Endothelial cell of umbilical vein (primary cell): Measurements from ENCODE around the gene BABAM2. TPM values are rescaled to one million over a fixed set of nuclear protein-coding genes. Genes with fewer than 3 reads are reported as not detected.

Source experiments
- BruUV-seq: library from RNA; stranded (reverse); fragments of 400-500 nt; replicated peaks from 2 replicates; lab custom pipeline; 2021; lab: Mats Ljungman, UMichigan
- CTCF ChIA-PET: fragments of 300-600, 350-600 bp; sonication (Branson Sonifier 250); formaldehyde crosslinking; loops from one replicate; lab custom pipeline; 2021; ENCODE audit warnings: antibody characterized with exemption, inconsistent platforms; lab: Charles Lee
- POLR2A ChIA-PET: fragments of 300-600, 350-600 bp; sonication (Branson Sonifier 250); formaldehyde crosslinking; loops from one replicate; lab custom pipeline; 2021; ENCODE audit warnings: antibody characterized with exemption, inconsistent platforms; lab: Charles Lee
- DNase-seq: peaks from one replicate; pipeline ENCODE4 v3.0.0-alpha.2; 2011; ENCODE audit warnings: low read depth, low spot score
- FAIRE-seq: peaks from 2 replicates; lab custom pipeline; 2011; peaks lifted over from hg19 to GRCh38; lab: Jason Lieb, UNC
- H2AFZ ChIP-seq: 2 replicates; pipeline ENCODE4 v1.6.0; 2012; ENCODE audit warnings: low read depth, low read length, control low read depth, inconsistent platforms
- H3K27ac ChIP-seq: 2 replicates; pipeline ENCODE4 v1.5.1; 2011; ENCODE audit warnings: low read depth, mild to moderate bottlenecking, control low read depth, low read length, moderate library complexity; ENCODE audit not compliant: insufficient read depth
- H3K27me3 ChIP-seq, 2 experiments: 2 replicates each; pipeline versions ENCODE4 v1.6.0 to v1.6.1; 2011; ENCODE audit warnings: low read length in 2 of 2, mixed read lengths in 1 of 2; ENCODE audit not compliant: control insufficient read depth in 2 of 2, insufficient read depth in 2 of 2
- H3K36me3 ChIP-seq, 2 experiments: 2 replicates in 1 of 2; 3 replicates in 1 of 2; pipeline ENCODE4 v1.5.1; 2011; ENCODE audit warnings: low read length in 2 of 2, mild to moderate bottlenecking in 1 of 2, moderate library complexity in 1 of 2; ENCODE audit not compliant: control insufficient read depth in 2 of 2, insufficient read depth in 2 of 2; ENCODE audit errors: extremely low read depth in 1 of 2
- H3K4me1 ChIP-seq: 3 replicates; pipeline ENCODE4 v1.5.1; 2011; ENCODE audit warnings: mild to moderate bottlenecking, low read length; ENCODE audit not compliant: control insufficient read depth, insufficient read depth; ENCODE audit errors: extremely low read depth
- H3K4me2 ChIP-seq: 2 replicates; pipeline ENCODE4 v1.6.1; 2011; ENCODE audit warnings: low read length, control low read depth, mixed read lengths; ENCODE audit not compliant: insufficient read depth
- H3K4me3 ChIP-seq, 3 experiments: fragments of 200-600 bp in 1 of 3; sonication (generic), shearing (Covaris generic) in 1 of 3; replicated peaks in 1 of 3; 2 replicates each; pipeline ENCODE4 v1.5.1; 2011 to 2016; ENCODE audit warnings: control low read depth in 3 of 3, low read length in 3 of 3, mild to moderate bottlenecking in 2 of 3, inconsistent platforms in 1 of 3, low read depth in 1 of 3, moderate library complexity in 1 of 3; ENCODE audit not compliant: insufficient read depth in 1 of 3
- H3K79me2 ChIP-seq: 2 replicates; pipeline ENCODE4 v1.6.0; 2012; ENCODE audit warnings: low read length, inconsistent platforms; ENCODE audit not compliant: control insufficient read depth, insufficient read depth
- H3K9ac ChIP-seq: replicated peaks from 2 replicates; pipeline ENCODE3; 2011; ENCODE audit warnings: low read length, control low read depth; ENCODE audit not compliant: insufficient read depth; ENCODE audit errors: extremely low read depth
- H3K9me1 ChIP-seq: replicated peaks from 3 replicates; pipeline ENCODE4 v1.6.0; 2011; ENCODE audit warnings: mild to moderate bottlenecking, low read length; ENCODE audit not compliant: control insufficient read depth, insufficient read depth; ENCODE audit errors: extremely low read depth
- H3K9me3 ChIP-seq: replicated peaks from 2 replicates; pipeline ENCODE4 v1.5.1; 2012; ENCODE audit warnings: low read length, inconsistent platforms; ENCODE audit not compliant: control insufficient read depth, insufficient read depth
- H4K20me1 ChIP-seq: replicated peaks from 2 replicates; pipeline ENCODE3; 2011; ENCODE audit warnings: mild to moderate bottlenecking, low read length; ENCODE audit not compliant: control insufficient read depth, insufficient read depth; ENCODE audit errors: extremely low read depth
- EZH2 ChIP-seq: IDR thresholded peaks from 2 replicates; pipeline ENCODE4 v1.6.1; 2012; ENCODE audit warnings: borderline replicate concordance, low read depth, mild to moderate bottlenecking, moderate library complexity, low read length, inconsistent platforms; ENCODE audit not compliant: severe bottlenecking
- FOS ChIP-seq: IDR thresholded peaks from 2 replicates; pipeline ENCODE4 v1.6.1; 2011; ENCODE audit warnings: mild to moderate bottlenecking, low read length, moderate library complexity, borderline replicate concordance; ENCODE audit not compliant: insufficient read depth
- GATA2 ChIP-seq: IDR thresholded peaks from 2 replicates; pipeline ENCODE4 v1.7.0; 2011; ENCODE audit warnings: low read depth, mild to moderate bottlenecking, moderate library complexity, mixed read lengths, low read length; ENCODE audit not compliant: insufficient read length, insufficient read depth
- JUN ChIP-seq: IDR thresholded peaks from 2 replicates; pipeline ENCODE4 v1.6.1; 2011; ENCODE audit warnings: borderline replicate concordance, low read depth; ENCODE audit not compliant: insufficient read length, insufficient read depth
- MAX ChIP-seq: IDR thresholded peaks from 2 replicates; pipeline ENCODE4 v1.6.1; 2011; ENCODE audit not compliant: insufficient read depth, insufficient read length
- MYC ChIP-seq: IDR thresholded peaks from one replicate; pipeline ENCODE4 v1.6.1; 2011; ENCODE audit warnings: mild to moderate bottlenecking, low read depth, low read length
- POLR2A ChIP-seq: IDR thresholded peaks from 2 replicates; pipeline ENCODE4 v1.6.1; 2012; ENCODE audit warnings: low read depth, mild to moderate bottlenecking, control low read depth, low read length
- POLR2AphosphoS5 ChIP-seq: IDR thresholded peaks from 2 replicates; pipeline ENCODE4 v1.6.1; 2012; ENCODE audit warnings: low read depth, mild to moderate bottlenecking, control low read depth, low read length, moderate library complexity; ENCODE audit not compliant: insufficient read depth
- dilution Hi-C: fragments of 300-500 bp; cut with MboI; formaldehyde crosslinking; loops from one replicate; pipeline ENCODE4 v1.15.0; 2019; ENCODE audit warnings: low sequenced_read_pairs; ENCODE audit not compliant: extremely low pct_ligation_motif_present
- intact Hi-C: fragments of 100-400 bp; cut with micrococcal nuclease; formaldehyde crosslinking; loops from one replicate; pipeline ENCODE4 v1.10.0; 2022
- polyA plus RNA-seq, 4 experiments: library from polyadenylated mRNA; depleted of rRNA in 3 of 4; stranded (reverse) in 3 of 4; unstranded in 1 of 4; fragments of >200 nt; gene quantifications; 2 replicates each; pipeline versions ENCODE4 v1.2.1 to v1.2.3, GENCODE V29; 2011 to 2012; ENCODE audit warnings: missing spikeins in 1 of 4
- total RNA-seq: library from RNA; stranded (reverse); gene quantifications from 2 replicates; pipeline ENCODE4 v1.2.3, GENCODE V29; 2021
- TF ChIP-seq, protein P1 (sequence below), 2 donors: IDR thresholded peaks; 1 replicate in 1 of 2; 2 replicates in 1 of 2; pipeline ENCODE4 v1.5.1; 2011; ENCODE audit warnings: low read length in 2 of 2, mild to moderate bottlenecking in 2 of 2, moderate library complexity in 2 of 2, control low read depth in 1 of 2, inconsistent platforms in 1 of 2, low read depth in 1 of 2; ENCODE audit not compliant: insufficient read depth in 1 of 2; ENCODE audit errors: extremely low read depth in 1 of 2

Gene BABAM2
- total and polyA plus RNA-seq, 2 donors (not counting 3 experiments of a cell fraction or from before 2014, with no cell fraction given), result 19.9 to 27.6 TPM

DNA sequence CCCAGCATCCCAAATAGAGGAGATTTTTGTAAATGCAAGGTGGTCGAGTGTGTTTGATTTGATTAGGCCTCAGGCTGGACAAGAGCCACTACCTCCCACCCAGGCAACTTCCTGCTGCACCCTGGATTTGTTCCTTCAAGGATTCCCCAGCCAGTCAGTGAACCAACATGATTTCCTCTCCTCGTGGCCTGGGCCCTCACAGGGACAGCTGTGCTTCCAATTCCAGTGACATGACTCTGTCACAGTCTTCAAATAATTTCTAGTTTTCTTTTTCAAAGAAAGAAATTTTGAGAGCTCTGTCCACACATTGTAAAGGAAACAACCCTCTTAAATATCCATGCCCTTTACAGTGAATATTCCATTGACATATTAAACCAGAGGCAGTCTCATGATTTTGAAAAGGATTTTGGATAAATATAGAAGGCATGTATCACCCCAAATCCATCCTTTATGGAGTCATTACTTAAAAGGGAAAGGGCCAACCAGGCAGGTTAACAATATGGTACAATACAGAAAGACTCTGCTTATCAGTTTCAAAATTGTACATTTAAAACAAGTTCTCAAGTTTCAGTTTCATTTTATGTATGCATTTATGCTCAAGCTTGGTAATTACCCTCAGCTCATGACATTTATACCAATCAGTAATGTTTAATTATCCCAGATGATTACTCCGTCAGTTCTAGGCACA lies 380.8 kb downstream of the BABAM2 start:
- BruUV-seq, result no TSS peak
- Histone ChIP-seq H4K20me1 (no peaks in the 10 kb centered on the region), H3K4me2 (no peak overlapping the region), H2AFZ (no peak overlapping the region), H3K9me3 (no peaks in the 10 kb centered on the region), H3K4me1 (peaks cover 28% of the 10 kb centered on the region), H3K27me3 (no peaks in the 10 kb centered on the region), H3K79me2 (no peaks in the 10 kb centered on the region), H3K9me1 (no peaks in the 10 kb centered on the region), H3K36me3 (no peaks in the 10 kb centered on the region), H3K4me3 (no peak overlapping the region), H3K27ac (no peak overlapping the region), H3K9ac (no peak overlapping the region)
- TF ChIP-seq MYC, result no peak
- no peak for TF ChIP-seq EZH2
- no peak for TF ChIP-seq FOS
- no peak for TF ChIP-seq GATA2
- no peak for TF ChIP-seq JUN
- no peak for TF ChIP-seq POLR2A
- TF ChIP-seq MAX, result no peak
- TF ChIP-seq, protein P1, sequence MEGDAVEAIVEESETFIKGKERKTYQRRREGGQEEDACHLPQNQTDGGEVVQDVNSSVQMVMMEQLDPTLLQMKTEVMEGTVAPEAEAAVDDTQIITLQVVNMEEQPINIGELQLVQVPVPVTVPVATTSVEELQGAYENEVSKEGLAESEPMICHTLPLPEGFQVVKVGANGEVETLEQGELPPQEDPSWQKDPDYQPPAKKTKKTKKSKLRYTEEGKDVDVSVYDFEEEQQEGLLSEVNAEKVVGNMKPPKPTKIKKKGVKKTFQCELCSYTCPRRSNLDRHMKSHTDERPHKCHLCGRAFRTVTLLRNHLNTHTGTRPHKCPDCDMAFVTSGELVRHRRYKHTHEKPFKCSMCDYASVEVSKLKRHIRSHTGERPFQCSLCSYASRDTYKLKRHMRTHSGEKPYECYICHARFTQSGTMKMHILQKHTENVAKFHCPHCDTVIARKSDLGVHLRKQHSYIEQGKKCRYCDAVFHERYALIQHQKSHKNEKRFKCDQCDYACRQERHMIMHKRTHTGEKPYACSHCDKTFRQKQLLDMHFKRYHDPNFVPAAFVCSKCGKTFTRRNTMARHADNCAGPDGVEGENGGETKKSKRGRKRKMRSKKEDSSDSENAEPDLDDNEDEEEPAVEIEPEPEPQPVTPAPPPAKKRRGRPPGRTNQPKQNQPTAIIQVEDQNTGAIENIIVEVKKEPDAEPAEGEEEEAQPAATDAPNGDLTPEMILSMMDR (IDR thresholded peaks at IDR 0.05; ENCODE audit: extremely low read depth in 1 of 2, insufficient read depth in 1 of 2, low read depth in 1 of 2, low read length in 2 of 2), result no peak
- TF ChIP-seq POLR2AphosphoS5, result no peak
- CTCF ChIA-PET, result interaction anchor here (1.7 kb wide), 1 partner anchor 18 kb away, joined by 3 read pairs; no protein-coding TSS in a partner anchor
- intact Hi-C loops, result loop anchor here (5.0 to 10.0 kb wide), 2 partner anchors 497 to 569 kb away; partner anchors contain the start of gene MRPL33
- POLR2A ChIA-PET, result no interaction called here
- FAIRE-seq, result no peak
- dilution Hi-C loops, result no loop called here
- no peak for DNase-seq
